GM10266 (cell line): ENCODE data around the gene SON.

Source experiments
- DNase-seq: peaks from one replicate; pipeline ENCODE4 v3.0.0; 2012; ENCODE audit errors: extremely low spot score
- TF ChIP-seq, protein P1 (sequence below): IDR thresholded peaks from 2 replicates; pipeline ENCODE4 v1.5.1; 2012; ENCODE audit warnings: mild to moderate bottlenecking, low read depth; ENCODE audit not compliant: control insufficient read depth, insufficient read depth; ENCODE audit errors: missing control alignments

SON gene

DNA sequence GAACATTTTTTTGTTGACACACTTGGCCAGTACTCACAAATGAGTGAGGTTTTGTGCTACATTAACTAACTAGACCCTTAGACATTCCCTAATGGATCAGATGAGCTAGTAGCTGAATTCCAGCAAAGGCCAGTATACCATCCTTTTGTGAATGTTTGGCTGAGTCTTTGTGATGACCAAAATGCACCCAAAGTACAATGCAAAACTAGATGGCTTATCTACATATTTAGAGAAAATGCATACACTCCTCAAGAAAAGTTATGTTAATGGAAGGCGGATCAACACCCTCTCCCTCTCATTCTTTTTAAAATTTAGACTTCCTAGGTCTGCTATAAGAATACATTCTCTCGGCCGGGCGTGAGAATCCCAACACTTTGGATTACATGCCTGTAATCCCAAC, 31.2 kb upstream of the SON start:
- DNase-seq = no peak
- TF ChIP-seq, protein P1, sequence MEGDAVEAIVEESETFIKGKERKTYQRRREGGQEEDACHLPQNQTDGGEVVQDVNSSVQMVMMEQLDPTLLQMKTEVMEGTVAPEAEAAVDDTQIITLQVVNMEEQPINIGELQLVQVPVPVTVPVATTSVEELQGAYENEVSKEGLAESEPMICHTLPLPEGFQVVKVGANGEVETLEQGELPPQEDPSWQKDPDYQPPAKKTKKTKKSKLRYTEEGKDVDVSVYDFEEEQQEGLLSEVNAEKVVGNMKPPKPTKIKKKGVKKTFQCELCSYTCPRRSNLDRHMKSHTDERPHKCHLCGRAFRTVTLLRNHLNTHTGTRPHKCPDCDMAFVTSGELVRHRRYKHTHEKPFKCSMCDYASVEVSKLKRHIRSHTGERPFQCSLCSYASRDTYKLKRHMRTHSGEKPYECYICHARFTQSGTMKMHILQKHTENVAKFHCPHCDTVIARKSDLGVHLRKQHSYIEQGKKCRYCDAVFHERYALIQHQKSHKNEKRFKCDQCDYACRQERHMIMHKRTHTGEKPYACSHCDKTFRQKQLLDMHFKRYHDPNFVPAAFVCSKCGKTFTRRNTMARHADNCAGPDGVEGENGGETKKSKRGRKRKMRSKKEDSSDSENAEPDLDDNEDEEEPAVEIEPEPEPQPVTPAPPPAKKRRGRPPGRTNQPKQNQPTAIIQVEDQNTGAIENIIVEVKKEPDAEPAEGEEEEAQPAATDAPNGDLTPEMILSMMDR = no peak

DNA sequence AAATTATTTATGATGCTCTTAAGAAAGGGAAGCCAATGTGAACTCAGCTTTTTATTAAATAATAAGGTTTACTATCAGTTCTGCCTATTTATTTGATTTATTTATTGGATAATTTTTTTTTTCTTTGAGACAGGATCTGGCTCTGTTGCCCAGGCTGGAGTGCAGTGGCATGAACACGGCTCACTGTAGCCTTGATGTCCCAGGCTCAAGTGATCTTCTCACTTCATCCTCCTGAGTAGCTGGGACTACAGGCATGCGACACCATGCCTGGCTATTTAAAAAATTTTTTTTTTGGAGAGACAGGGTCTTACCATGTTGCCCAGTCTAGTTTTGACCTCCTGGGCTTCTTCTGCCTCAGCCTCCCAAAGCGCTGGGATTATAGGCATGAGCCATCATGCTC, 30.4 kb upstream of the SON start:
- no peak for DNase-seq
- TF ChIP-seq, protein P1 = no peak

DNA sequence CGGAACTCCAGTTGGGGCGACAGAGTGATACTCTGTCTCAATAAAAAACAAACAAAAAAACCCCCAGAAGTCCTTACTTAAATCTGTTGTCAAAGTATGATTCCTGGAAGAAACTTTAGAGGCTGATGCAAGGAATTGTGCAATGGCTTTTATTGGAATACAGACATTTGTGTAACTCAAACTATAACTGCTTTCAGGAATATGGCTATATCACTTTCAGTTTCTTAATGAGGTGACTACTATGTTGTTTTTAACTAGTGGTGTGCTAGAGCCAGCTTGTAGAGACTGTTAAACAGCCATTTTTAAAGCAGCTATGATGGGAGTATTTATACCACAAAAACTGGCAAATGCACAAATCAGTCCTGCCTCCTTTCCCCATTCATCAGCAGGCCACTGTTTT, 28.6 kb upstream of the SON start:
- TF ChIP-seq, protein P1 = no peak
- DNase-seq = no peak

DNA sequence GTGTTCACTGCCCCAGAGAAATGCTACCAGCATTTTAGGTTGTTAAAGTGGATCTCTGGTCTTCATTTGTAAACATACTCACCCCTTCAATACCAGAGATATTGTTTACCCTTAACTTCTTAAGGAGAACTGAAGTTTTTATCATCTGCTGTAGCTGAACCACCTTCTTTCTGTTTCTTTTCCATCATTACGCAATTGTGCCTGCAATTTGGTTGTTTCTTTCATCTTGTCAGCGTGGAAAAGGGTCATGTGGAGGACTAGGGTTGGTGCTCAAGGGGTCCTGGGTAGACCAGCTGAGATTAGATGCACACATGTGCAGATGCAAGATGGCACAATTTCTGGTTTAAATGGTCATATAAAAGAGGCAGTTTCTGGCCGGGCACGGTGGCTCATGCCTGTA, 23.9 kb upstream of the SON start:
- no peak for DNase-seq
- TF ChIP-seq, protein P1 = no peak

DNA sequence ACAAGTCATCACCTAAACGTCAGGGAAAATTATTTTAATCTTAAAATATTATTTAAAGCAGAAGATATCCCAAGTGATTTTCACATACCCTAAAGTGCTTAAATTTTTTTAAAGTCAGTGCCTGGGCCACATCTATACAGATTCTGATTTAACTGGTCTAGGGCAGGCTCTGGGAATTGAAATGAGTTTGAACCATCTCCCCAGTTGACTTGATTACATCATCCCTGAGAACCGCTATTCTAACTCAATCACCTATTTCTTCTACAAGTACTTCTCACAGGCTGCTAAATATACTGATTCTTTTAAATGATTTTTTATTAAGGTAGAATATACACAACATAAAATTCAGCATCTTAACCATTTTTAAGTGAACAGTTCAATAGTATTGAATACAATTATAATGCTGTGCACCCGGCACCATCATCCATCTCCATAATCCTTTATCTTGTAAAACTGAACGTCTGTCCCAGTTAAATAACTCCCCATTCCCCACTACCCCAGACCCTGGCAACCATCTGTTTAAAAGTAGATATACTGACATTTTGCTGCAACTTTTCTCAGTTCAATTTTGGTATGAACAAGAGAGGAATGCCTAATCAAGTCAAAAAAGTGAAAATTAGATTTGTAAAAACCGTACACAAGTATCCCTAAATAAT, 20.4 kb upstream of the SON start:
- DNase-seq = no peak
- TF ChIP-seq, protein P1 = no peak

DNA sequence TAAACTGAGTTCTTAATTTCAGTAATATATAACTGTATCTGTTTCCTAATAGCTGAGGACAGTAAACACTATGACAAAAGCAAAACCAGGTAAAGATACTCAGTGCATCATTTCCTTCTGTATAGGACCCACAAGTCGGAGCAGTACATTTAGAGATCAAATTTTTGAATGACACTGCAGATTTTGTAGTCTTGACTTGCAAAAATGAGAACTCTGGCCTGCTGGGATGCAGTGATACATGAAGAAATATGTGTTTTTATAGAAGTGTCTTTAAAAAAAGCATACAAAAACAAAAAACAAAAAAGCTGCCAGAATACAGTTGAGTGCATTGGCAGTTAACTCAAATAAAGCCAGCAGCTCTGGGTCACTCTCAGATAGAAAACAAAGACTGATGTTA, 19.9 kb upstream of the SON start:
- no peak for DNase-seq
- TF ChIP-seq, protein P1 = no peak

DNA sequence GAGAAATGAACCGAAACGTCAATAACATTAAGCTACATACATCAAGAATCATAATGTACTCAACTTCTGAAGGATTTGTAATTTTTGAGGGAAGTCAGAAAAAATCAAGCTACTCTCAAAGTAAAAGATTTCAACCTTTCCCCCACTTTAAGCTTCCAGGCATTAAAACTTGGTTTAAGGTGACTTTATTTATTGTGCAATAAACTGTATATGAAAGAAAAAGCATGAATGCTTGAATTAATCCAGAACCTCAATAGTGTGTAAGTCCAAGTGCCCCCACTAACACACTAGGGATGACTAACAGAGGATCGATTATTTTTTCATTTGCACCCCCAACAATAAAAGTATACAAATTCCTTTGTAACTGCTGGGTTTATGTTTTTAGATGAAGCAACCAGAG, 11.8 kb upstream of the SON start:
- TF ChIP-seq, protein P1 = no peak
- DNase-seq = no peak
